GM12878 (cell line): Measurements from ENCODE around the gene PPP5C.

Source experiments
- CBX3 ChIP-seq: fragments of 200-600 bp; sonication (generic); IDR thresholded peaks from 2 replicates; pipeline ENCODE4 v1.6.1; 2016; ENCODE audit warnings: low read depth, borderline replicate concordance
- CHD4 ChIP-seq: fragments of 200-600 bp; sonication (generic); IDR thresholded peaks from 2 replicates; pipeline ENCODE4 v1.6.1; 2016; ENCODE audit warnings: mild to moderate bottlenecking
- ELK1 ChIP-seq: IDR thresholded peaks from 2 replicates; pipeline ENCODE4 v1.6.1; 2012; ENCODE audit warnings: low read depth, low read length, improper control_type of control experiment
- EZH2 ChIP-seq: IDR thresholded peaks from 2 replicates; pipeline ENCODE4 v1.6.1; 2012; ENCODE audit warnings: low read depth, mild to moderate bottlenecking, control low read depth, inconsistent platforms, low read length, borderline replicate concordance; ENCODE audit not compliant: control insufficient read depth
- FOXK2 ChIP-seq: fragments of 450-650 bp; IDR thresholded peaks from 2 replicates; pipeline ENCODE4 v1.6.1; 2017; ENCODE audit warnings: mild to moderate bottlenecking, moderate library complexity
- MAX ChIP-seq: IDR thresholded peaks from 2 replicates; pipeline ENCODE4 v1.6.1; 2012; ENCODE audit warnings: low read depth, low read length, improper control_type of control experiment
- NFIC ChIP-seq: IDR thresholded peaks from 2 replicates; pipeline ENCODE4 v1.6.1; 2012; ENCODE audit warnings: low read depth, mild to moderate bottlenecking, inconsistent platforms, low read length, moderate library complexity
- NFXL1 ChIP-seq: fragments of 450-650 bp; IDR thresholded peaks from 2 replicates; pipeline ENCODE4 v1.6.1; 2017; ENCODE audit warnings: antibody characterized with exemption, mild to moderate bottlenecking, borderline replicate concordance
- SMARCA5 ChIP-seq: fragments of 450-650 bp; IDR thresholded peaks from 2 replicates; pipeline ENCODE4 v1.6.1; 2017; ENCODE audit warnings: mild to moderate bottlenecking
- SP1 ChIP-seq: IDR thresholded peaks from one replicate; pipeline ENCODE4 v1.6.1; 2011; ENCODE audit warnings: low read depth, low read length
- TF ChIP-seq, protein P1 (sequence below), 3 experiments: IDR thresholded peaks in 2 of 3; conservative IDR thresholded peaks in 1 of 3; 2 replicates each; pipeline ENCODE4 v1.5.1; 2011; ENCODE audit warnings: low read depth in 3 of 3, low read length in 3 of 3, mild to moderate bottlenecking in 3 of 3, control low read depth in 2 of 3, moderate library complexity in 2 of 3, inconsistent platforms in 1 of 3, mixed read lengths in 1 of 3; ENCODE audit not compliant: control insufficient read depth in 2 of 3, insufficient read depth in 1 of 3; ENCODE audit errors: extremely low read depth in 1 of 3
- TF ChIP-seq, protein P2 (sequence below): IDR thresholded peaks from 2 replicates; pipeline ENCODE4 v1.6.1; 2012; ENCODE audit warnings: low read length, inconsistent platforms
- TF ChIP-seq, protein P3 (sequence below): IDR thresholded peaks from 2 replicates; pipeline ENCODE4 v1.6.1; 2012; ENCODE audit warnings: mild to moderate bottlenecking, low read depth, low read length

GRCh38 chr19:46328079-46328478 is 18.8 kb upstream of the PPP5C start:
- TF ChIP-seq NFIC (no peak), CHD4 (no peak), CBX3 (no peak), MAX (no peak), SMARCA5 (no peak), EZH2 (no peak), SP1 (no peak), ELK1 (no peak), FOXK2 (no peak), NFXL1 (no peak)
- TF ChIP-seq, protein P1, sequence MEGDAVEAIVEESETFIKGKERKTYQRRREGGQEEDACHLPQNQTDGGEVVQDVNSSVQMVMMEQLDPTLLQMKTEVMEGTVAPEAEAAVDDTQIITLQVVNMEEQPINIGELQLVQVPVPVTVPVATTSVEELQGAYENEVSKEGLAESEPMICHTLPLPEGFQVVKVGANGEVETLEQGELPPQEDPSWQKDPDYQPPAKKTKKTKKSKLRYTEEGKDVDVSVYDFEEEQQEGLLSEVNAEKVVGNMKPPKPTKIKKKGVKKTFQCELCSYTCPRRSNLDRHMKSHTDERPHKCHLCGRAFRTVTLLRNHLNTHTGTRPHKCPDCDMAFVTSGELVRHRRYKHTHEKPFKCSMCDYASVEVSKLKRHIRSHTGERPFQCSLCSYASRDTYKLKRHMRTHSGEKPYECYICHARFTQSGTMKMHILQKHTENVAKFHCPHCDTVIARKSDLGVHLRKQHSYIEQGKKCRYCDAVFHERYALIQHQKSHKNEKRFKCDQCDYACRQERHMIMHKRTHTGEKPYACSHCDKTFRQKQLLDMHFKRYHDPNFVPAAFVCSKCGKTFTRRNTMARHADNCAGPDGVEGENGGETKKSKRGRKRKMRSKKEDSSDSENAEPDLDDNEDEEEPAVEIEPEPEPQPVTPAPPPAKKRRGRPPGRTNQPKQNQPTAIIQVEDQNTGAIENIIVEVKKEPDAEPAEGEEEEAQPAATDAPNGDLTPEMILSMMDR (IDR thresholded peaks at IDR 0.05 in 2 of 3, conservative IDR thresholded peaks at IDR 0.05 in 1 of 3; ENCODE audit: control insufficient read depth in 2 of 3, extremely low read depth in 1 of 3, insufficient read depth in 1 of 3, low read depth in 3 of 3, low read length in 3 of 3): no peak
- TF ChIP-seq, protein P2, sequence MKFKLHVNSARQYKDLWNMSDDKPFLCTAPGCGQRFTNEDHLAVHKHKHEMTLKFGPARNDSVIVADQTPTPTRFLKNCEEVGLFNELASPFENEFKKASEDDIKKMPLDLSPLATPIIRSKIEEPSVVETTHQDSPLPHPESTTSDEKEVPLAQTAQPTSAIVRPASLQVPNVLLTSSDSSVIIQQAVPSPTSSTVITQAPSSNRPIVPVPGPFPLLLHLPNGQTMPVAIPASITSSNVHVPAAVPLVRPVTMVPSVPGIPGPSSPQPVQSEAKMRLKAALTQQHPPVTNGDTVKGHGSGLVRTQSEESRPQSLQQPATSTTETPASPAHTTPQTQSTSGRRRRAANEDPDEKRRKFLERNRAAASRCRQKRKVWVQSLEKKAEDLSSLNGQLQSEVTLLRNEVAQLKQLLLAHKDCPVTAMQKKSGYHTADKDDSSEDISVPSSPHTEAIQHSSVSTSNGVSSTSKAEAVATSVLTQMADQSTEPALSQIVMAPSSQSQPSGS: no peak
- TF ChIP-seq, protein P3, sequence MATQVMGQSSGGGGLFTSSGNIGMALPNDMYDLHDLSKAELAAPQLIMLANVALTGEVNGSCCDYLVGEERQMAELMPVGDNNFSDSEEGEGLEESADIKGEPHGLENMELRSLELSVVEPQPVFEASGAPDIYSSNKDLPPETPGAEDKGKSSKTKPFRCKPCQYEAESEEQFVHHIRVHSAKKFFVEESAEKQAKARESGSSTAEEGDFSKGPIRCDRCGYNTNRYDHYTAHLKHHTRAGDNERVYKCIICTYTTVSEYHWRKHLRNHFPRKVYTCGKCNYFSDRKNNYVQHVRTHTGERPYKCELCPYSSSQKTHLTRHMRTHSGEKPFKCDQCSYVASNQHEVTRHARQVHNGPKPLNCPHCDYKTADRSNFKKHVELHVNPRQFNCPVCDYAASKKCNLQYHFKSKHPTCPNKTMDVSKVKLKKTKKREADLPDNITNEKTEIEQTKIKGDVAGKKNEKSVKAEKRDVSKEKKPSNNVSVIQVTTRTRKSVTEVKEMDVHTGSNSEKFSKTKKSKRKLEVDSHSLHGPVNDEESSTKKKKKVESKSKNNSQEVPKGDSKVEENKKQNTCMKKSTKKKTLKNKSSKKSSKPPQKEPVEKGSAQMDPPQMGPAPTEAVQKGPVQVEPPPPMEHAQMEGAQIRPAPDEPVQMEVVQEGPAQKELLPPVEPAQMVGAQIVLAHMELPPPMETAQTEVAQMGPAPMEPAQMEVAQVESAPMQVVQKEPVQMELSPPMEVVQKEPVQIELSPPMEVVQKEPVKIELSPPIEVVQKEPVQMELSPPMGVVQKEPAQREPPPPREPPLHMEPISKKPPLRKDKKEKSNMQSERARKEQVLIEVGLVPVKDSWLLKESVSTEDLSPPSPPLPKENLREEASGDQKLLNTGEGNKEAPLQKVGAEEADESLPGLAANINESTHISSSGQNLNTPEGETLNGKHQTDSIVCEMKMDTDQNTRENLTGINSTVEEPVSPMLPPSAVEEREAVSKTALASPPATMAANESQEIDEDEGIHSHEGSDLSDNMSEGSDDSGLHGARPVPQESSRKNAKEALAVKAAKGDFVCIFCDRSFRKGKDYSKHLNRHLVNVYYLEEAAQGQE: no peak
